Activated T-cell treated with anti-CD3 and anti-CD28 coated beads, Interleukin-2, amount 50 U/mL, for 1 hour (primary cell): ENCODE data around the gene ITGA6.

ENCODE experiments used
- DNase-seq: peaks from one replicate; pipeline ENCODE4 v3.0.0-alpha.2; 2020

The ITGA6 gene

DNA sequence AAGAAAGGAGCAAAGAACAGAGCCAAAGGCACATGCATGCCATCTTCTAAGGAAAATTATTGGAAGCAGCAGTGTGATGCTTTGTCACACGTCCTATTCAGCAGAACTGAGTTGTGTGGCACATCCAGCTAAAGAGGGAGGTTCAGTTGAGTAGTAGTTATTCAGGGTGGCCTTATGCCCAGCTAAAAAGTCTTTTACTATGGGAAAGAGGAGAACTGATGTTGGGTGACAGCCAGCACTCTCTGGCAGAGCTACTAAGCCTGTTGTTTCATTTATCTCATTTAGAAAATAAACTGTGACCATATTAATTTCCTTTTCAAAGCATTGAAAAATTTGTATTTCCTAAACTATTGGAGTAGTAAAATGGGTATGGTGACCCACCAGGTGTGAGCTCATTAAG lies 18.5 kb downstream of the ITGA6 start:
- no peak for DNase-seq

DNA sequence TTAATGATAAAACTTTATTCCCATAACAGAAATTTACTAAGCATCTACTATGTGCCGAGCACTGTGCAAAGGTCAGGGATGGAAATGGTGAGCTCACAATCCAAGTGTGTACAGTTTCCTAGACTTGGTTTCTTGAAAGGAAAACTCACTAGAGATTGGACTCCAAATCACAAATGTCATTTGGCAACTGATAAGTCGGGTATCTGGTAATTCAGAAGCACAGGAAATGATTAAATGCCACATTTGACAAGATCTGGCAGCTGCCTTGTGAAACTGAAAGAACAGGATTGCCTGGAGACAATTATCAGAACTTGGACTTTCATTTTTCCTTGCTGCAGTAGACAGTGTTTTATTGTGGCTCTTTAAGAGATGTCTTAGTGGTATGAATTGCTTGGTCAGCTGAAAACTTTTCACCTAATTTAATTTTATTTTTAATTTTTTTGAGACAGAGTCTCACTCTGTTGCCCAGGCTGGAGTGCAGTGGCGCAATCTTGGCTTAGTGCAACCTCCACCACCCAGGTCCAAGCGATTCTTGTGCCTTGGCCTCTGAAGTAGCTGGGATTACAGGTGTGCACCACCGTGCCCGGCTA lies 19.2 kb downstream of the ITGA6 start:
- DNase-seq, result no peak

DNA sequence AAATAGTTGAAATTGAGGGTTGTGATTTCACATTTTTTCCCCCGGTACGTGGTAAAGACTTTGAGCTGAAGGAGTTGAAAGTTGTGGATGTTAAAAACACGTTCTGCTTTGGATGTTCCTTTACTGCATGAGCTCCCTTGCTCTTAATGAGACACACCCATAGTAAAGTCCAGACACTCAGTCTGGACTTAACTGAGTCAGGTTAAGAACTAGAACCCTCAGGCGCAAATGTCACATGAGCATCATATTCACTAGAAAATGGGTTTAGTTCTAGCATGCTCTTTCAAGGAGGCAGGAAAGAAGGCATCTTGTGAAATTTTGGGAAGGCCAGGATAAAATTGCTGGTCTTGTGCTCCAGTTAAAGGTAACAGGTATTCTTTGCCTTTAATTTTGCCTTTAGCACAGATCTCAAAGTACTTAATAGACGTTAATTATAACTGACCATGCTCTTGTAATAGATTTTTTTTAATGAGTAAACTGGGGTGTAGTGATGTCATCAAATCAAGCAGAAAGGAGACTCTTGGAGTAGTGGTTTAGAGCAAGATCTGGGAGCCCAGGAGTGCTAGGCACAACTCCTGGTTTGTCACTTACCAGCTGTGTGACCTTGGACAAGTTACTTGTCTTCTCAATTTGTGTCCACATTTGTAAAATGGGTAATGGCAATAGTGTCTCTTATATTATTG lies 20.6 kb downstream of the ITGA6 start:
- no peak for DNase-seq

DNA sequence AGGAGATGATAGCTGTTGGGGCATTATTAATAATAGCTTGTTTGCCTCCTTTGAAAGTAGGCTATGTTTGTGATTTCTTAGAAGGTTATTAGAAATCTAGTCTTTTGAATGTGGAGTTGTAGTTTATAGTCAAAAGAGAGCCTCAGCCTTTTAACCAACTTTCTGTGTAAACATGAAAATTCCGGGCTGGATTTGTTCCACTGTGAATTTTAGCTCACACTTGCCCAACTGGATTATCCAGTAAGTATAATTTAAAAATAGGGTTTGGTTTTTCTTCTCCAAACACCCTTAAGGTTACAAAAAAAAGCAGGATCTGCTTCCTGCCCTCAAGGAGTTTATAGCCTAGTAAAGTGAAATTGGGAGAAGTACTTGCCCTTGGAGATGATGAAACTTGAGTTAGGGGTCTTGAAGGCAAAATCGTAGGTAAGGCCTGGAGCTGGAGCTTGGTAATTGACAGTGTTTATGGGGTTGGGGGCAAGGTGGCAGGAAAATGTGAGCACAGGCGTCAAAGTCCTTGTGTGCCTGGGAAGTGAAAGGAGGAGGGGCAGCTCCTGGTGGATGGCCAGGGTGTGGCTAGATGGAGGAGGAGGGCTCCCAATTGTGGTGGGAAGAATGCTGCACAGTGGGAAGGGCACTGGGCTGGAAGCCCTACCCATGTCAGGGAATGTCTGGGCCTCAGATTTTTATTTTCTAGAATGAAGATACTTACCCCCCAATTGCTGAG lies 21.3 kb downstream of the ITGA6 start:
- no peak for DNase-seq

DNA sequence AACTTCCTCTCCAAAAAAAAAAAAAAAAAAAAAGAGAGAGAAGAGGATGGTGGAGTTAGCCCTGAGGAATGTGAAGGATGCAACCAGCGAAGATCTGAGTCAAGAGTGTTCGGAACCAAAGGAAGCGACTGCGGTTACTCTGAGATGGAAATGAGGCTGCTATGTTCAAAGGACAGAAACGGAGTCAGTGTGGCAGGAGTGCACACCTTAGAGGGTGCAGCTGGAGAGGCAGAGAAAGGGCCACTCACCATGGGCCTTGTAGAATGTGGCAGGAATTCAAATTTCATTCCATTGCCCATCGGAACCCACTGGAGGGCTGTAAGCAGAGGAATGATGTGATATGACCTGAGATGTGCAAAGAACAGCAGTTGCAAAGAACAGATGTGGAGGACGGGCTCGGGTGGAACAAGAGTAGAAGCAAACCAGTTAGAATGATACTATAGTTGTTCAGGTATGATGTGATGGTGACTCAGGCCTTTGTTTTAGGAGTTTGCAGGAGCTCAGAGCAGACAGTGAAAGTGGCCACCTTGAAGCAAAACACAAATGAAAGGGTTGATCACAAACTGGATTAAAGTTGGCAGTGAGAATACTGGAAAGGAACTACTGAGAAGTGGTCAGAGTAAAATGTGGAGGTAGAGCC lies 22.6 kb downstream of the ITGA6 start:
- no peak for DNase-seq

DNA sequence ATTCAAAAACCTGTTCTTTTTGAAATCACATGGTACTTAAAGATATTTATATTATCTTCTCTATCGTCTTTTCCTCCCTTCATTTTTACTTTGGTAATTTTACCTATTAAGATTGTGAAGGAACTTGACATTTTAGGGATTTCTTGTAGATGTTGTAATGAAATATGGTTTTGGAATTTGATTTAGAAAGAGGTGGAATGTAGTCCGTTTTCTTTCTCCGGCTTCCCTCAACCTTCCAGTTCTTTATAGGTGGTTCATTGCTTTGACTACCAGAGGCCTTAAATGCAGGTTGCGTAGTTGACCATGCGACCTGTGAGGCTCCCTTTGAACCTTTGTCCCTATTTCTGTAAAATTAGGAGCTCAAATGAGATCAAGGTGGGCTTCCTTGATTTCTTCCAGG lies 24.5 kb downstream of the ITGA6 start:
- no peak for DNase-seq

DNA sequence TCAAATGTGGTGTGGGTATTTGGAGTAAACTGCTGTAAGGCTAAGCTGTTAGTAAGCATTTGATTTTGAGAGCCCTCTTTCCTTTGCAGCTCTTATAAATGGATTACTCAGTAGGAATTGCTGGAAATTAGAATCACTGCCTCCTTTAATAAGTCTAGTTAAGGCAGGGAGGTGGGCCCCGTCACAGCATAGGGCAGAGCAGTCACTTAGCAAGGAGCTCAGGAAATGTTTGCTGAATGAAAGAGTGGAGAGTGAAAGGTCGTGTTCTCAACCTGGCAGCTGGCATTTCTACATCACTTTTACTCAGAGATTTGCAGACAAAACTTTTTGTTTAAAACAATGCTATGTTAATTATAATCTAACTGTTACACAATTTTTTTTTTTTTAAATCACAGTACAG lies 25.5 kb downstream of the ITGA6 start:
- DNase-seq, result no peak

DNA sequence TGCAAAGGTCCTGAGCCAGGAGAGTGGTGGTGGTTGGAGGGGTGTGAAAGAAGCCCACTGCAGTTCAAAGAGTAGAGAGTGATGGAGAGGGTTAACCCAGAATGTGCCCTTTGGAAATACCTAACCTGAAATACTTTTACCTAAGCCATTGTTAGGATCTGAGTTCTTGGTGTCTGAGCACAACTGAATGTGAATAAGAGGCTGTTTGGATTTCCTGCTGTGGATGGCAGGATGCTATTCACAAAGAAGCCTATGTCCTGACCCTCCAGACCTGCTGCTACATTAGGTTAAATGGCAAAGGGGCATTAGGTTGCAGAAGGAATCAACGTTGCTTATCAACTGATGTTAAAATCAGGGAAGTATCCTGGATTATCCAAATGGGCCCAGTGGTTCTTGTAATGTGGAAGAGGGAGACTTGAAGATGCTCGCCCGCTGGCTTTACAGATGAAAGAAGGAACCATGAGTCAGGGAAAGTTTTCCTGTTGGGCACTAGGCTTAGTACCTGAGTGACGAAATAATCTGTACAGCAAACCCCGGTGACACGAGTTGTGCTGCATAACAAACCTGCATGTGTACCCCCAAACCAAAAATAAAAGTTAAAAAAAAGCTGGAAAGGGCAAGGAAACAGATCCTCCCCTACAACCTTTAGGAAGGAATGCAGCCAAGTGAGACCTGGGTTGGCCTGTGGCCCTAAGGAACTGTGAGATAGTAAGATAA lies 27.2 kb downstream of the ITGA6 start:
- no peak for DNase-seq

DNA sequence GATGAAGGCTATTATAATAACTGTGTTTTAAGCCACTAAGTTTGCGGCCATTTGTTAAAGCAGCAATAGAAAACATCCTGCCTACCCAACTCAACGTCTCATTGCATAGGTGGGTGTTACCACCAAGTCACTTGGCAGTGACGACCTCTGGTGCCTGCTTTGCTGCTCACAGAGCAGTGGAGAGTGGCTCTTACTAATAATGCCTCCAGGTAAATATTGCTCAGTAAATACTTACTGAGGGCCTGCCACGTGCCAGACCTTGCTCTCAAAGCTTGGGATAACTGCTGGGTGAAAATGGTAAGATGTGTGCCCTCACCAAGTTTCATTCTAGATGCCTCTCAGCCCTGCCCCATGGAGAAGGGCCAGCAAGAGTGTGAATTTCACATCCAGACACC lies 27.7 kb downstream of the ITGA6 start:
- no peak for DNase-seq

DNA sequence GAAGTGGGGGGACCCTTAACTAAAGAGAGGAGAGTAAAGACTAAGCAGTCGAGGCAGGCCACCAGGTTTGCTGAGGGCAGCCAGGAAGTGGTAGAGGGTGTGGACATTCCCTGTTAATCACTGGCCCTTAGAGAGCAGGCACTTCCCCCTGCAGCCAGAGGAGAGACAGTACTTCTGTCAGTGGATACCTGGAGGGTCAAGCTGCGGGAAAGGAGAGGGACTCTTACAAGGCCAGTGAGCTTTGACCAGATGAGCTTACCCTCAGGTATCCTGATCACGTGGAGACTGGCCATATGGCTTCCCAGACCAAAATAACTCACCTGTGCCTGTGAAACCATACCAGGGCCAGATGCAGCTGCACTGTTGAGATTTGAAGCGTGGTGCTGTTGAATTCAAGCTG lies 28.6 kb downstream of the ITGA6 start:
- DNase-seq, result no peak

DNA sequence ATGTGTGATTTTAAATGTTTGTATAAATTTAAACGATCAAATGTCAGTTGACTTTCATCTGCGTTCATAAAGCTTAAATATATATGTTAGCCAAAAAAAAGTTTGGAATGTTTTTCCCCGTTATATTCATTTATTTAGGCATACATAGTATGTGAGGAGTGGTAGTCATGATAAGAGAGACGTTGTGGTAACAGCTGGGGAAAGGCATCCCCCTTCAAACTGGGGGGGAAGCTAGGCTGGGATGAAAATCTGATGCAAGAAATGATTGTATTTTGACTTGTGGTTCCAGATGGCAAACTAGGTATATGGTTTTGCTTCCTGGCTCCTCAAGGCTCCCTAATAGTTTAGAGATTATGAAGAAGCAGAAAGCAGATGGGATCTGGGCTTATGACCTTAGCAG lies 30.1 kb downstream of the ITGA6 start:
- no peak for DNase-seq

DNA sequence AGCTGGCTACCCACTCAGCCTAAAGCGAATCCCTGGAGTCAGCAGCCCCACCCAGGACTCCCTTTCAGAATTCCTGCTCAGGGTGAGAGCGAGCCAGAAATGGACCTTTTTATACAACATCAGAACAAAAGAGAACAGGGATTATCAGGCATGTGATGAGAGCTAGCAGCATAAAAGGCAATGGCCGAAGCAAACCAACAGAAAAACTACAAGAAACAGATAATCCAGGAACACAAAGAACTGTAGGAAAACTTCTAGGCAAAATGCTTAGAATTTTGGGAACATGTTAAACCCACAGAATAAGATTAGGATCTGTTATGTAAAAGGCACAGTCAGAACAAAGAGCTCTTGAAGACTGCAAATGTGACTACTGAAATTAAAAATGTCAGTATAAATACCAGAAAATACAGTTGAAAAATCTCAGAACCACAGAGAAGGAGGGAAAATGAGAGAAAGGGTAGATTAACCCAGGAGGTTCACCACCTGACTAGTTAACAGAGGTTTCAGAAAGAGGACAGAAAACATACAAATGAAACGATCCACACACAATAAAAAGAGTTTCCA lies 31.3 kb downstream of the ITGA6 start:
- no peak for DNase-seq

DNA sequence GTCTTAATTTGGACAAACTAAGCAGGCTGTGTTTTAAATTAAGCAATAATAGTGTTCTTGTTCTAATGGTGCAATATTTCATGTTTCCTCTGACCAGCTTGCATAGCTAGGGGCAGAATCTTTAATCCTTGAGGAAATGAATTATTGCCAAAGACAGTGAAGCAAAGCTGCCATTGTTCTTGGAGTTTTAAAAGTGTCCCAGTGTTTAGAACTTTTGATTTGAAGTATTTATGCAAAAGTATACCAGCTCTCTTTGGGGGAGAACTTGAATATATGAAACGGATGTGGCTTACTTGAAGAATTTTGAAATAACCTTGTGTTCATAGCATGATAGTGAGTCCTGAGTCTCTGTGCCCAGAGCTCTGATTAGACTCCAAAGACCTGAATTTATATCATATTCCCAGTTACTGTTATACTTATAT lies 33.4 kb downstream of the ITGA6 start:
- DNase-seq, result no peak

DNA sequence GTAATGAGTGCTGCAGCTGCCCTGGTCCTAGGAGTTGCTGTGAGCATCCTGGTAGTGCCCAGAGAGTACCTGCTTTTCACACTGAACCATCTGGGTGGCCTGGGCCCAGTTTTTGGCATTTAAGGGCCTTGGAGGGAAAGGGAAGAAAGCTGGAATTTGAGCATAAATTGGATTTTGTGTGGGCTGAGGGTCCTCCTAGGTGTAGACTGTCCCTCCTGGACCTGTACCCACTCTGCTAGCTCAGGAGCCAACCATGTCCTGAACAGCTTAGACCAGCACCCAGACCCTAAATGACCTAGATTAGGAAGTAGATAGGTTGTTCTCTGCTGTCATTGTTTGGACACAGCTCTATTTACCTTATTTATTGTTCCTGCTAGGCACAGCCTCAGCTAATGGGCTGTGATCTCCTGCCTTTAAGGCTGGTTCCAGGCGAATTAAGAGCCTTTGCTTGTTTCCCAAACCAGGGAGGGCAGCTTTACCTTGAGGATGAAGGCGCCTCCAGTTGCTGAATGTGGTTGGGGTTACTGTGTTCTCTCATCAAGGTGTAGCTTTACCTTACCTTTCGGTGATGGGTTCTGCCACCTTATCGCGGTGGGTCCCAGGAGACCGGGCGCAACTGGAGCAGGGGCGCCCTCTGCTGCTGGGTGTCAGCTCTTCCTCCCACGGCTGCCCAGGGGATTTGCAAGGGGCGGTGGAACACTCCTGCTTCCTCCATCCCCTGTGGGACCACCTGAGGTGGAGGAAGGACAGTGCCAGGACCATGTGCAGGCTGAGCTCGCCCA lies 34.4 kb downstream of the ITGA6 start:
- peak; percentile 85 for DNase-seq

DNA sequence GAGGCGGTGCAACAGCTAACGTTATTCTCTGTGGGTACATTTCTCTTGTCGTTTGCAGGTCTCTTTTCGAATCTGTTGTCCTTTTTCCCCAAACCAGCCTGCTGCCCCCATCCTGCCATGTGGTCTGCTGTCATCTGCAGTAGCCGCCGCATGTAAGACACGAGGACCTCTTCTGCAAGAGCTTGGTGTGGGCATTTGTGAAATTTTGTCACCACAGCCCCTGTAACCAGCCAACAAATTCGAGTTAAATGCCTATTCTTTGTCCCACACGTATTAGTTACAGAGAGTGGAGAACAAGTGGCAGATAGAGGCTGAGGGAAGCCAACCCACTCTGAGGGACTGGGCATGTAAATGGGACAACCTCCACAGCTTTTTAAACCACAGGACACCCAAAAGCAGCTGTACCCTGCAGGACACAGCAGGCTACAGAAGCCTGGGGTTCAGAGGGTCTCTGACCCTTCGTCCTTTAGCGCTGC lies 35.0 kb downstream of the ITGA6 start:
- peak; percentile 40 for DNase-seq

DNA sequence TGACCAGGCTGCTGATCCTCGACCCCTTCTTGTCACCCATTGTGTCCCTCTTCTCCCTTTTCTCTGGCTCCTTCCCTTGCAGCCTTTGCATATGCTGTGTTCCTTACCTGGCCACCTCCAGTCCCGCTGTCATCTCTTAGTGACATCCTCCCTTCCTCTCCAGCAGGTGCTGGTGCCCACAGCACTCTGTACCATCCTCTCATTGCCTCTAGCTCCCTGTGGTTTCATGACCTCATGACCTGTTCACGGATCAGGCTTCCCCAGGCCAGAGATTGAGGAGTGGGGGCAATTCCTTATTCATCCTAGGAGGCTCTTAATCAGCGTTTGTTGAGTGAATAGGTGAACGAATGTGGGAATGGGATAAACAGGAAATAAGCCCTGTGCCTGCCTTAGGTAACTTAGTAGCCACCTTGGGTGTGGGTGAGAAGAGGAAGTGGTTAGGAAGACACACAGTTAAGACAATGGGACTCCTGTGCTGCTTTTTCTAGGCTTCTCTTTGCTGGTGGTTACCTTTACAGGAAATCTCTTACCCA lies 35.5 kb downstream of the ITGA6 start:
- DNase-seq, result peak; percentile 51

DNA sequence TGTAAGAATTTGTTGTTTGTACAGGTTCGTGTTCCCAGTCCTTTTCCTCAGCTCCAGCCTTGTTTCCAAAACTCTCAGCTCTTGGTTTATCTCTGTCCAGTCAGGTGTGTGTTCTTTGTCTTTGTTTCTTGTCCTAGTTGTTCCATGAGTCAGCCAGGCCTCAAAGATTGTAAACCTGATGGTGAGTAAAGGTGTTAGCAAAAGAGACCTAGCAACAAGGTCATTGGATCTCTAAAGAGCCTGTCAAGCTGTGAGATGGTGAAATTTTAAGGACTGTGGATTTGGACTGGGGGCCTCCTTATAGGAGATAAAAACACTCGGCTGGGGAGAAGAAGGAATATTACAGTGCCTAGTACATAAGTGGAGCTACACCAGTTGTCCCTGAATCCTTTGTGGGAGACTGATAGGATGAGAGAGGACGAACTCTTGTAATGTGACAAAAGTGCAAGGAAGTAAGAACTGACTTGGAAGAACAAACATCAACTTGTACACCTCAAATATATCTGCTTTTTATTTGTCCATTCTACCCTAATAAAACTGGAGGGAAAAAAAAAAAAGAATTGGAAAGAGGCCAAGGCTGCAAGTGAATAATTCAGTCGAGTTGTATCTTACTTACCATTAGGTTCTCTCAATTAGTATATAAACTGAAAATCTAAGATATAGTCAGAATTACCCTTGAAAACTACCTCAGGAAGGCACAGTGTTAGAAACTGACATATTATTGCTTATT lies 37.2 kb downstream of the ITGA6 start:
- DNase-seq, result no peak

DNA sequence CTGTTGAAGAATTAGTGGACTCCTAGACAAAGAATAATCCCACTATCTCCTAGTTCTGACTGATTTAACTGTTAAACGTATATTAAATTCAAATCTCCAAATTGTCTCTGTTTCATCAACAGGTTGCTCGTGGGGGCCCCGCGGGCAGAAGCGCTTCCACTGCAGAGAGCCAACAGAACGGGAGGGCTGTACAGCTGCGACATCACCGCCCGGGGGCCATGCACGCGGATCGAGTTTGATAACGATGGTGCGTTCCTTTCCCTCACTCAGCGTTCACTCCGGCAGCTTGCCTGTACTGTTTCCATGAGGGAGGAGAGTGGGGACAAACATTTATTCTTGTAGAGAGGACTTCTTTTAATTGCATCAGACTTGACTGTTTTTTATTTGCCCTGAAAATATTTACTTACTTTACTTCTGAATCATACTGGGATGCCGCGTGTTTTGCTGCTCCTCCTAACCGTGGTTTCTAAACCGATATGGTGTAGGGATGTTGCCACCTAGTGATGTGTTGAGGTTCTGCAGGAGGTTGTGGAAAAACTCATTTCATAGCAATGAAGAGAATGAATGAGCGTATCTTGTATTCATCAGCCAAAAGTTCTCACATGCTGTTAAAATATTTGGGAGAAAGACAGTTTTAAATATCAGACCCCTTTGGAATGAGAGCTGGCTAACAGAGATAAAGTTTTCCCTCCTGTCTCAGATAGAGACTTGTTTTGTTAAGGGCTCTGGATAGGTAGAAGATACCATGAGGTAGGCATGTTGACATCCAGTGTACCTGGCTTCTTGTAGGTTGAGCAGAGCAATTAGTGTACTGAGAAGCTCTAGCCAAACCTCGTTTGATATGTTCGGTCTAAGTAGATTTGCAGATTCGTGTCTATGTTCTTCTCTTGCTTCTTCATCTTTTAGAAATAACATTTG lies 38.3 kb downstream of the ITGA6 start:
- DNase-seq, result peak; percentile 45

DNA sequence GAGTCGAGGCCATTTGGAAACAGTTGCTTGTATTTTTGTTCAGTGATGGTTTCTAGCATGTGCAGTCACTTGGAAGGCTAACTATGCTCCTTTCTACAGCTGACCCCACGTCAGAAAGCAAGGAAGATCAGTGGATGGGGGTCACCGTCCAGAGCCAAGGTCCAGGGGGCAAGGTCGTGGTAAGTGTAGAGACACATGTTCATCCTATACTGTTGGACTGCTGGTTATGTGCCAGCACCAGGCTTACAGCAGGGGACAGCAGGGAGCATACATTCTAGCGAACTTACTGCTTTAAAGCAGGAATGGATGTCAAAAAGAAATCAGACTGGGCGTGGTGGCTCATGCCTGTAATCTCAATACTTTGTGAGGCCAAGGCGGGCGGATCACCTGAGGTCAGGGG lies 40.0 kb downstream of the ITGA6 start:
- no peak for DNase-seq
